H9 (cell line): ENCODE results near the gene MKNK2. TPM values are rescaled to one million over a fixed set of nuclear protein-coding genes. Genes with fewer than 3 reads are reported as not detected.

Experiments used
- DNase-seq: peaks from one replicate; pipeline ENCODE4 v3.0.0-alpha.2; 2017
- H2AFZ ChIP-seq: one replicate; pipeline ENCODE4 v1.6.1; 2013; ENCODE audit warnings: mild to moderate bottlenecking, low read length, control low read depth, moderate library complexity
- H2AK5ac ChIP-seq: 2 replicates; pipeline ENCODE4 v1.6.1; 2013; ENCODE audit warnings: low read length, control low read depth, mixed read lengths; ENCODE audit not compliant: insufficient read length
- H2BK120ac ChIP-seq: one replicate; pipeline ENCODE4 v1.6.1; 2013; ENCODE audit warnings: low read depth, mild to moderate bottlenecking, low read length, control low read depth, inconsistent platforms; ENCODE audit not compliant: poor library complexity, severe bottlenecking
- H2BK12ac ChIP-seq: 2 replicates; pipeline ENCODE4 v1.6.1; 2013; ENCODE audit warnings: low read length, control low read depth, mixed read lengths, low read depth; ENCODE audit not compliant: insufficient read length
- H2BK15ac ChIP-seq: 2 replicates; pipeline ENCODE4 v1.6.1; 2013; ENCODE audit warnings: low read depth, low read length, control low read depth
- H2BK20ac ChIP-seq: one replicate; pipeline ENCODE4 v1.6.1; 2013; ENCODE audit warnings: low read depth, mild to moderate bottlenecking, low read length, control low read depth, inconsistent platforms; ENCODE audit not compliant: poor library complexity, severe bottlenecking
- H2BK5ac ChIP-seq: 2 replicates; pipeline ENCODE4 v1.6.1; 2013; ENCODE audit warnings: low read length, control low read depth, mixed read lengths; ENCODE audit not compliant: insufficient read length
- H3K14ac ChIP-seq: 2 replicates; pipeline ENCODE4 v1.6.1; 2013; ENCODE audit warnings: low read length, control low read depth; ENCODE audit not compliant: insufficient read depth
- H3K18ac ChIP-seq: 2 replicates; pipeline ENCODE4 v1.6.1; 2013; ENCODE audit warnings: low read depth, mild to moderate bottlenecking, mixed read lengths, low read length, control low read depth; ENCODE audit not compliant: insufficient read length
- H3K23ac ChIP-seq: 2 replicates; pipeline ENCODE4 v1.6.1; 2013; ENCODE audit warnings: low read length, control low read depth, mixed read lengths, low read depth; ENCODE audit not compliant: insufficient read length
- H3K23me2 ChIP-seq: 2 replicates; pipeline ENCODE4 v1.6.1; 2013; ENCODE audit warnings: low read depth, mild to moderate bottlenecking, mixed read lengths, low read length, control low read depth; ENCODE audit not compliant: insufficient read length, poor library complexity, severe bottlenecking
- H3K27ac ChIP-seq: 2 replicates; pipeline ENCODE4 v1.5.1; 2013; ENCODE audit warnings: low read length, control low read depth, mixed read lengths, low read depth; ENCODE audit not compliant: insufficient read length
- H3K27me3 ChIP-seq: 2 replicates; pipeline ENCODE4 v1.6.1; 2013; ENCODE audit warnings: low read length, control low read depth, inconsistent platforms; ENCODE audit not compliant: insufficient read depth
- H3K4ac ChIP-seq: 2 replicates; pipeline ENCODE4 v1.6.1; 2013; ENCODE audit warnings: low read depth, mild to moderate bottlenecking, control low read depth, inconsistent platforms, low read length, moderate library complexity
- H3K4me1 ChIP-seq: 2 replicates; pipeline ENCODE4 v1.6.1; 2013; ENCODE audit warnings: low read length, control low read depth, inconsistent platforms; ENCODE audit not compliant: insufficient read depth
- H3K4me2 ChIP-seq: 2 replicates; pipeline ENCODE4 v1.6.1; 2013; ENCODE audit warnings: low read length, control low read depth, mixed read lengths; ENCODE audit not compliant: insufficient read length, insufficient read depth
- H3K56ac ChIP-seq: 2 replicates; pipeline ENCODE4 v1.6.1; 2013; ENCODE audit warnings: low read depth, mild to moderate bottlenecking, mixed read lengths, low read length, control low read depth; ENCODE audit not compliant: insufficient read length
- H3K79me1 ChIP-seq: 2 replicates; pipeline ENCODE4 v1.6.1; 2013; ENCODE audit warnings: low read depth, mild to moderate bottlenecking, moderate library complexity, low read length, control low read depth, inconsistent platforms; ENCODE audit not compliant: insufficient read depth, poor library complexity, severe bottlenecking
- H3K79me2 ChIP-seq: 2 replicates; pipeline ENCODE4 v1.6.1; 2013; ENCODE audit warnings: low read length, control low read depth, inconsistent platforms; ENCODE audit not compliant: insufficient read depth
- H3K9ac ChIP-seq: 2 replicates; pipeline ENCODE4 v1.6.1; 2013; ENCODE audit warnings: low read length, control low read depth, mixed read lengths; ENCODE audit not compliant: insufficient read length; ENCODE audit errors: extremely low read depth
- H3K9me3 ChIP-seq: one replicate; pipeline ENCODE4 v1.6.1; 2013; ENCODE audit warnings: low read depth, low read length, inconsistent platforms; ENCODE audit not compliant: control insufficient read depth
- H3T11ph ChIP-seq: one replicate; pipeline ENCODE4 v1.6.1; 2013; ENCODE audit warnings: mild to moderate bottlenecking, low read length, control low read depth, inconsistent platforms
- H4K20me1 ChIP-seq: one replicate; pipeline ENCODE4 v1.6.1; 2013; ENCODE audit not compliant: control insufficient read depth, insufficient read length, insufficient read depth
- H4K5ac ChIP-seq: 2 replicates; pipeline ENCODE4 v1.6.1; 2013; ENCODE audit warnings: low read depth, mild to moderate bottlenecking, mixed read lengths, low read length, control low read depth; ENCODE audit not compliant: insufficient read length
- H4K8ac ChIP-seq: replicated peaks from 2 replicates; pipeline ENCODE4 v1.6.1; 2013; ENCODE audit warnings: low read length, control low read depth, mixed read lengths, low read depth; ENCODE audit not compliant: insufficient read length
- H4K91ac ChIP-seq: 2 replicates; pipeline ENCODE4 v1.6.1; 2013; ENCODE audit warnings: low read depth, mild to moderate bottlenecking, moderate library complexity, mixed read lengths, low read length, control low read depth; ENCODE audit not compliant: insufficient read length
- H3K27ac Mint-ChIP-seq, 3 experiments: 2 replicates in 2 of 3; 3 replicates in 1 of 3; pipeline ENCODE4 v1.8.0; 2020 to 2021; ENCODE audit warnings: mixed read lengths in 3 of 3, mild to moderate bottlenecking in 1 of 3, moderate library complexity in 1 of 3
- H3K27me3 Mint-ChIP-seq: 2 replicates; pipeline ENCODE4 v1.8.0; 2021; ENCODE audit warnings: low read depth, mild to moderate bottlenecking, moderate library complexity, mixed read lengths
- H3K36me3 Mint-ChIP-seq, 3 experiments: 2 replicates in 2 of 3; 3 replicates in 1 of 3; pipeline ENCODE4 v1.8.0; 2020 to 2021; ENCODE audit warnings: low read depth in 3 of 3, mixed read lengths in 3 of 3; ENCODE audit not compliant: insufficient read depth in 1 of 3
- H3K4me1 Mint-ChIP-seq, 2 experiments: 2 replicates each; pipeline ENCODE4 v1.8.0; 2020; ENCODE audit warnings: mixed read lengths in 2 of 2
- H3K4me3 Mint-ChIP-seq, 2 experiments: 2 replicates in 1 of 2; 3 replicates in 1 of 2; pipeline ENCODE4 v1.8.0; 2020 to 2021; ENCODE audit warnings: mild to moderate bottlenecking in 2 of 2, mixed read lengths in 2 of 2, moderate library complexity in 1 of 2
- H3K9me3 Mint-ChIP-seq, 2 experiments: 2 replicates in 1 of 2; 3 replicates in 1 of 2; pipeline ENCODE4 v1.8.0; 2020; ENCODE audit warnings: mild to moderate bottlenecking in 2 of 2, mixed read lengths in 2 of 2, moderate library complexity in 1 of 2
- CTCF ChIP-seq: fragments of 200-600 bp; sonication (generic); conservative IDR thresholded peaks from 3 replicates; pipeline ENCODE4 v1.8.0; 2021; ENCODE audit warnings: antibody characterized with exemption, mild to moderate bottlenecking
- WGBS: extraction: QIAGEN DNeasy Blood & Tissue Kit; methylation state at CpG from one replicate; pipeline ENCODE4 v1.1.7; 2013; ENCODE audit warnings: missing lambda C conversion rate, low lambda C conversion rate, mixed read lengths; ENCODE audit not compliant: insufficient read length; ENCODE audit errors: extremely low coverage; 5-methylcytosine and 5-hydroxymethylcytosine counted together
- total RNA-seq: library from RNA; stranded (reverse); gene quantifications from 2 replicates; pipeline ENCODE4 v1.2.1, GENCODE V29; 2021

MKNK2 gene
- total RNA-seq, 1 experiment from 2014 or later: 153 TPM

DNA sequence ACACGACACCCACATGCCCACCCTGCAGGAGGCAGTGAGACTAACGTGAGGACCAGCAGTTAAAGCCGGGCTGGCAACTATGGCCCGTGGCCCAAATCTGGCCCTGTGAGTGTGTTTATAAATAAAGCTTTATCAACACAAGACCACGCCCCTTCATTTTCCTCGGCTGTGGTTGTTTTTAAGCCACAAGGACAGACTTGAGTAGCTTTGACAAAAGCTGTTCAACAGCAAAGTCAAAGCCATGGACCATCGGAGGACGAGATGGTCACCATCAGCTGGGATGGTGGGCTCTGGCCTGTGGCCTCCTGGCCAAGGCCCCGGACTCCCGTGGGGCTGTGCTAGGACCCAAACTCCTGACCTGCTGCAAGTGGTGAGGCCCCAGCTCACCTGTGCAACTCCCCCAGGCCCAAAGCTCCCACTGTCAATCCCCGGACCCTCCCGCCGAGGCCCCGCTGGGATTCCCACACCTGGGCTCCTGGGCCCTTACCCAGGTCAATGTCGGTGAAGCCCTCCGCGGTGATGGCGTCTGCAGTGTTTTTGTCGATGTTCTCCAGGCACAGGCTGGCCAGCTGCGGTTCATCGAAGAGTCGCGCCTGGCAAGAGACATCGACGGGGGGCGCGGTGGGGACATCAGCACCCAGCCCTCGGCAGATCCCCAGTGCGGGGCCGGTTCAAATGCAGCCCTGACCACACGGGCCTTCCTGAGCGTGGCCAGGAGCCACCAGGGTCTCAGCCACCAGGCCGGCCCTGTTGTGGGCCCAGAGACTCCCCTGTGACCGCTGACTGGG, 60.6 kb downstream of the MKNK2 start:
- DNase-seq: no peak
- Mint-ChIP-seq H3K27me3 (no peaks in the 10 kb centered on the region), H3K36me3 (peaks cover 13 to 52% (median 48%) of the 10 kb centered on the region in 3 experiments; a peak in 6 of 7 replicates), H3K27ac (peak overlapping the region in 1 of 3 experiments; percentile 74; a peak in 2 of 7 replicates), H3K4me1 (peaks cover 0 to 6% of the 10 kb centered on the region in 2 experiments; a peak in 3 of 4 replicates), H3K4me3 (no peak overlapping the region), H3K9me3 (no peaks in the 10 kb centered on the region)
- no peaks in the 10 kb centered on the region for H3K23me2 ChIP-seq
- no peak overlapping the region for H3K9ac ChIP-seq
- H3K27me3 ChIP-seq: no peaks in the 10 kb centered on the region
- H4K20me1 ChIP-seq: no peaks in the 10 kb centered on the region
- no peak overlapping the region for H4K5ac ChIP-seq
- H3K79me2 ChIP-seq: no peaks in the 10 kb centered on the region
- no peak overlapping the region for H3K18ac ChIP-seq
- H2AFZ ChIP-seq: no peak overlapping the region
- no peak overlapping the region for H4K8ac ChIP-seq
- no peak overlapping the region for H2BK15ac ChIP-seq
- no peak overlapping the region for H2BK12ac ChIP-seq
- H2BK20ac ChIP-seq: no peak overlapping the region
- H3K9me3 ChIP-seq: no peaks in the 10 kb centered on the region
- no peak overlapping the region for H2BK120ac ChIP-seq
- no peak overlapping the region for H3T11ph ChIP-seq
- no peak for TF ChIP-seq CTCF
- H3K14ac ChIP-seq: no peak overlapping the region
- no peak overlapping the region for H4K91ac ChIP-seq
- H3K4me1 ChIP-seq: no peaks in the 10 kb centered on the region; the same call in 1 of the 2 replicates
- H2AK5ac ChIP-seq: no peak overlapping the region
- no peak overlapping the region for H3K4ac ChIP-seq
- WGBS: no CpG with 5 or more reads among the region's 34 CpGs
- H3K4me2 ChIP-seq: no peak overlapping the region
- no peak overlapping the region for H2BK5ac ChIP-seq
- no peaks in the 10 kb centered on the region for H3K79me1 ChIP-seq
- H3K27ac ChIP-seq: no peak overlapping the region
- H3K23ac ChIP-seq: no peak overlapping the region
- H3K56ac ChIP-seq: no peak overlapping the region
